Measurements from ENCODE around the gene LSM4. TPM values are rescaled to one million over a fixed set of nuclear protein-coding genes. Genes with fewer than 3 reads are reported as not detected.
A peak's percentile ranks its signal among the peaks of the same experiment; 100 is the strongest.

The LSM4 gene
- total and polyA plus RNA-seq, 2 of the 13 experiments (the other 11 are each of a cell fraction or from before 2014, with no cell fraction given): 65.8 to 166 TPM

- TF ChIP-seq, protein P1, sequence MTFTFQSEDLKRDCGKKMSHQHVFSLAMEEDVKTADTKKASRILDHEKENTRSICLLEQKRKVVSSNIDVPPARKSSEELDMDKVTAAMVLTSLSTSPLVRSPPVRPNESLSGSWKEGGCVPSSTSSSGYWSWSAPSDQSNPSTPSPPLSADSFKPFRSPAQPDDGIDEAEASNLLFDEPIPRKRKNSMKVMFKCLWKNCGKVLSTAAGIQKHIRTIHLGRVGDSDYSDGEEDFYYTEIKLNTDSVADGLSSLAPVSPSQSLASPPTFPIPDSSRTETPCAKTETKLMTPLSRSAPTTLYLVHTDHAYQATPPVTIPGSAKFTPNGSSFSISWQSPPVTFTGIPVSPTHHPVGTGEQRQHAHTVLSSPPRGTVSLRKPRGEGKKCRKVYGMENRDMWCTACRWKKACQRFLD (CRISPR knock-in tag; IDR thresholded peaks at IDR 0.05; ENCODE audit: borderline replicate concordance): no peak
- TF ChIP-seq JUND (CRISPR knock-in tag; IDR thresholded peaks at IDR 0.05) (peak; percentile 83), ZFP91 (CRISPR knock-in tag; IDR thresholded peaks at IDR 0.05; ENCODE audit: borderline replicate concordance) (peak; percentile 61; the same call in 1 of the 2 replicates), MNT (IDR thresholded peaks at IDR 0.05) (no peak), ZNF724P (CRISPR knock-in tag; IDR thresholded peaks at IDR 0.05; ENCODE audit: borderline replicate concordance) (0 out of 2 replicates have a peak, but pooled peaks have one; percentile 30), MXI1 (IDR thresholded peaks at IDR 0.05; ENCODE audit: borderline replicate concordance, low read depth, low read length) (peak; percentile 65; the same call in 1 of the 3 replicates), ARNTL (CRISPR knock-in tag; IDR thresholded peaks at IDR 0.05) (peak; percentile 75), HNF4A (CRISPR knock-in tag; IDR thresholded peaks at IDR 0.05) (peak; percentile 20; the same call in 1 of the 2 replicates), ZZZ3 (CRISPR knock-in tag; IDR thresholded peaks at IDR 0.05; ENCODE audit: borderline replicate concordance) (peak; percentile 71; the same call in 1 of the 2 replicates), MYPOP (CRISPR knock-in tag; IDR thresholded peaks at IDR 0.05) (peak; percentile 24; the same call in 1 of the 2 replicates), ZNF615 (CRISPR knock-in tag; IDR thresholded peaks at IDR 0.05; ENCODE audit: borderline replicate concordance) (no peak), RFX1 (IDR thresholded peaks at IDR 0.05) (no peak)
- TF ChIP-seq, protein P2, sequence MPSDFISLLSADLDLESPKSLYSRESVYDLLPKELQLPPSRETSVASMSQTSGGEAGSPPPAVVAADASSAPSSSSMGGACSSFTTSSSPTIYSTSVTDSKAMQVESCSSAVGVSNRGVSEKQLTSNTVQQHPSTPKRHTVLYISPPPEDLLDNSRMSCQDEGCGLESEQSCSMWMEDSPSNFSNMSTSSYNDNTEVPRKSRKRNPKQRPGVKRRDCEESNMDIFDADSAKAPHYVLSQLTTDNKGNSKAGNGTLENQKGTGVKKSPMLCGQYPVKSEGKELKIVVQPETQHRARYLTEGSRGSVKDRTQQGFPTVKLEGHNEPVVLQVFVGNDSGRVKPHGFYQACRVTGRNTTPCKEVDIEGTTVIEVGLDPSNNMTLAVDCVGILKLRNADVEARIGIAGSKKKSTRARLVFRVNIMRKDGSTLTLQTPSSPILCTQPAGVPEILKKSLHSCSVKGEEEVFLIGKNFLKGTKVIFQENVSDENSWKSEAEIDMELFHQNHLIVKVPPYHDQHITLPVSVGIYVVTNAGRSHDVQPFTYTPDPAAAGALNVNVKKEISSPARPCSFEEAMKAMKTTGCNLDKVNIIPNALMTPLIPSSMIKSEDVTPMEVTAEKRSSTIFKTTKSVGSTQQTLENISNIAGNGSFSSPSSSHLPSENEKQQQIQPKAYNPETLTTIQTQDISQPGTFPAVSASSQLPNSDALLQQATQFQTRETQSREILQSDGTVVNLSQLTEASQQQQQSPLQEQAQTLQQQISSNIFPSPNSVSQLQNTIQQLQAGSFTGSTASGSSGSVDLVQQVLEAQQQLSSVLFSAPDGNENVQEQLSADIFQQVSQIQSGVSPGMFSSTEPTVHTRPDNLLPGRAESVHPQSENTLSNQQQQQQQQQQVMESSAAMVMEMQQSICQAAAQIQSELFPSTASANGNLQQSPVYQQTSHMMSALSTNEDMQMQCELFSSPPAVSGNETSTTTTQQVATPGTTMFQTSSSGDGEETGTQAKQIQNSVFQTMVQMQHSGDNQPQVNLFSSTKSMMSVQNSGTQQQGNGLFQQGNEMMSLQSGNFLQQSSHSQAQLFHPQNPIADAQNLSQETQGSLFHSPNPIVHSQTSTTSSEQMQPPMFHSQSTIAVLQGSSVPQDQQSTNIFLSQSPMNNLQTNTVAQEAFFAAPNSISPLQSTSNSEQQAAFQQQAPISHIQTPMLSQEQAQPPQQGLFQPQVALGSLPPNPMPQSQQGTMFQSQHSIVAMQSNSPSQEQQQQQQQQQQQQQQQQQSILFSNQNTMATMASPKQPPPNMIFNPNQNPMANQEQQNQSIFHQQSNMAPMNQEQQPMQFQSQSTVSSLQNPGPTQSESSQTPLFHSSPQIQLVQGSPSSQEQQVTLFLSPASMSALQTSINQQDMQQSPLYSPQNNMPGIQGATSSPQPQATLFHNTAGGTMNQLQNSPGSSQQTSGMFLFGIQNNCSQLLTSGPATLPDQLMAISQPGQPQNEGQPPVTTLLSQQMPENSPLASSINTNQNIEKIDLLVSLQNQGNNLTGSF (CRISPR knock-in tag; IDR thresholded peaks at IDR 0.05): no peak
Observed at GRCh38 chr19:18304458-18305310, 18.2 kb downstream of the LSM4 start (continued).
